HepG2 (cell line): ENCODE data around the gene NDUFS7. TPM values are rescaled to one million over a fixed set of nuclear protein-coding genes. Genes with fewer than 3 reads are reported as not detected.

Experiments used
- ARID2 ChIP-seq: sonication (generic); formaldehyde crosslinking; IDR thresholded peaks from 2 replicates; pipeline ENCODE4 v1.8.1; 2022; ENCODE audit warnings: mild to moderate bottlenecking, missing genetic modification reagents, borderline replicate concordance
- CHD4 ChIP-seq: fragments of 200-600 bp; sonication (generic); IDR thresholded peaks from 2 replicates; pipeline ENCODE4 v1.7.0; 2017; ENCODE audit warnings: mild to moderate bottlenecking, low read length, borderline replicate concordance
- KDM4B ChIP-seq: sonication (generic); formaldehyde crosslinking; IDR thresholded peaks from 2 replicates; pipeline ENCODE4 v1.4.0; 2020; ENCODE audit warnings: missing genetic modification reagents
- KMT2A ChIP-seq: sonication (generic); formaldehyde crosslinking; IDR thresholded peaks from 2 replicates; pipeline ENCODE4 v1.4.0; 2020; ENCODE audit warnings: missing genetic modification reagents
- MEF2D ChIP-seq: sonication (generic); formaldehyde crosslinking; IDR thresholded peaks from 2 replicates; pipeline ENCODE4 v1.5.1; 2020; ENCODE audit warnings: mild to moderate bottlenecking, missing genetic modification reagents
- MXD4 ChIP-seq: IDR thresholded peaks from 2 replicates; pipeline ENCODE4 v1.6.1; 2016; ENCODE audit warnings: mild to moderate bottlenecking, missing biosample characterization, missing genetic modification reagents
- MXI1 ChIP-seq: IDR thresholded peaks from 3 replicates; pipeline ENCODE4 v1.6.1; 2012; ENCODE audit warnings: low read depth, low read length, inconsistent platforms, borderline replicate concordance
- PHF8 ChIP-seq: sonication (generic); formaldehyde crosslinking; IDR thresholded peaks from 2 replicates; pipeline ENCODE4 v1.5.0; 2020; ENCODE audit warnings: missing genetic modification reagents
- RBFOX2 ChIP-seq: fragments of 200-400 bp; formaldehyde crosslinking; IDR thresholded peaks from 2 replicates; pipeline ENCODE4 v1.6.1; 2017; ENCODE audit warnings: low read depth, mild to moderate bottlenecking, low read length
- SMYD3 ChIP-seq: sonication (generic); formaldehyde crosslinking; IDR thresholded peaks from 2 replicates; pipeline ENCODE4 v1.8.1; 2023; ENCODE audit warnings: mild to moderate bottlenecking, missing genetic modification reagents
- SOX13 ChIP-seq, 3 experiments: fragments of 450-650 bp in 1 of 3; sonication (generic) in 1 of 3; formaldehyde crosslinking in 1 of 3; IDR thresholded peaks in 2 of 3; conservative IDR thresholded peaks in 1 of 3; 2 replicates each; pipeline versions ENCODE4 v1.5.0 to v1.6.1; 2016 to 2020; ENCODE audit warnings: antibody characterized with exemption in 1 of 3, mild to moderate bottlenecking in 1 of 3, missing compliant biosample characterization in 1 of 3, missing genetic modification reagents in 1 of 3, moderate library complexity in 1 of 3
- TAF1 ChIP-seq: sonication (generic); formaldehyde crosslinking; IDR thresholded peaks from 2 replicates; pipeline ENCODE4 v1.4.0; 2020; ENCODE audit warnings: missing genetic modification reagents
- TFAP4 ChIP-seq: sonication (generic); IDR thresholded peaks from 2 replicates; pipeline ENCODE4 v1.6.1; 2016; ENCODE audit warnings: low read depth, borderline replicate concordance
- THAP11 ChIP-seq: IDR thresholded peaks from 2 replicates; pipeline ENCODE4 v1.6.1; 2016; ENCODE audit warnings: missing biosample characterization, missing genetic modification reagents
- YY1 ChIP-seq: IDR thresholded peaks from 2 replicates; pipeline ENCODE4 v1.6.1; 2011; ENCODE audit warnings: low read length, low read depth, moderate library complexity, mild to moderate bottlenecking; ENCODE audit not compliant: insufficient read depth, insufficient replicate concordance
- ZBTB14 ChIP-seq: sonication (generic); formaldehyde crosslinking; IDR thresholded peaks from 2 replicates; pipeline ENCODE4 v1.4.0; 2020; ENCODE audit warnings: missing genetic modification reagents
- ZFY ChIP-seq: sonication (generic); formaldehyde crosslinking; IDR thresholded peaks from 2 replicates; pipeline ENCODE4 v1.4.0; 2020; ENCODE audit warnings: missing genetic modification reagents
- ZNF546 ChIP-seq: sonication (generic); formaldehyde crosslinking; conservative IDR thresholded peaks from 2 replicates; pipeline ENCODE4 v1.8.1; 2023; ENCODE audit warnings: mild to moderate bottlenecking, missing genetic modification reagents
- ZNF883 ChIP-seq: sonication (generic); formaldehyde crosslinking; IDR thresholded peaks from 2 replicates; pipeline ENCODE4 v1.5.1; 2020; ENCODE audit warnings: mild to moderate bottlenecking, missing genetic modification reagents; ENCODE audit errors: not compliant biosample characterization
- polyA plus RNA-seq, 8 experiments: library from polyadenylated mRNA; depleted of rRNA in 3 of 8; stranded (reverse) in 7 of 8; unstranded in 1 of 8; fragments of >200 nt; fragmentation: Illumina TruSeq in 4 of 8; extraction: Trizol in 4 of 8; gene quantifications; 2 replicates each; pipeline versions ENCODE4 v1.2.1 to v1.2.3, GENCODE V29; 2011 to 2016; ENCODE audit warnings: low read depth in 4 of 8, missing spikeins in 1 of 8, mixed read lengths in 1 of 8; ENCODE audit not compliant: insufficient read depth in 1 of 8
- total RNA-seq, 5 experiments: library from RNA; depleted of rRNA; stranded (reverse); fragments of >200 nt; fragmentation: Illumina TruSeq; extraction: Trizol; gene quantifications; 2 replicates each; pipeline ENCODE4 v1.2.3, GENCODE V29; 2016; ENCODE audit warnings: low read depth in 1 of 5
- TF ChIP-seq, protein P1 (sequence below): sonication (generic); formaldehyde crosslinking; IDR thresholded peaks from 2 replicates; pipeline ENCODE4 v1.4.0; 2020; ENCODE audit warnings: missing genetic modification reagents, borderline replicate concordance
- TF ChIP-seq, protein P2 (sequence below): sonication (generic); formaldehyde crosslinking; IDR thresholded peaks from 2 replicates; pipeline ENCODE4 v1.4.0; 2020; ENCODE audit warnings: missing genetic modification reagents, borderline replicate concordance

Gene NDUFS7
- total and polyA plus RNA-seq, 2 of the 13 experiments (the other 11 are each of a cell fraction or from before 2014, with no cell fraction given): 34.3 to 66.9 TPM

GRCh38 chr19:1408300-1409203 lies 24.8 kb downstream of the NDUFS7 start (continued):
- TF ChIP-seq ZFY (peak; percentile 50), TFAP4 (no peak), RBFOX2 (peak; percentile 71), MEF2D (CRISPR knock-in tag) (no peak), ARID2 (CRISPR knock-in tag) (0 out of 2 replicates have a peak, but pooled peaks have one; percentile 45), KDM4B (CRISPR knock-in tag) (0 out of 2 replicates have a peak, but pooled peaks have one; percentile 40), SMYD3 (no peak), ZNF883 (peak; percentile 30), PHF8 (CRISPR knock-in tag) (peak; percentile 46; the same call in 1 of the 2 replicates), CHD4 (no peak), YY1 (peak; percentile 55), TAF1 (CRISPR knock-in tag) (peak; percentile 34; the same call in 1 of the 2 replicates), ZBTB14 (CRISPR knock-in tag) (peak; percentile 53; the same call in 1 of the 2 replicates), KMT2A (CRISPR knock-in tag) (peak; percentile 68; the same call in 1 of the 2 replicates), SOX13 (IDR thresholded peaks at IDR 0.05) (no peak), SOX13 (CRISPR knock-in tag; conservative IDR thresholded peaks at IDR 0.05 in 1 of 2, IDR thresholded peaks at IDR 0.05 in 1 of 2) (0 out of 4 replicates have a peak, but pooled peaks of 1 of the 2 experiments have one; percentile 6), MXD4 (CRISPR knock-in tag) (0 out of 2 replicates have a peak, but pooled peaks have one; percentile 42), ZNF546 (CRISPR knock-in tag) (peak; percentile 45), THAP11 (CRISPR knock-in tag) (peak; percentile 48; the same call in 1 of the 2 replicates), MXI1 (peak; percentile 67; the same call in 1 of the 3 replicates)
- TF ChIP-seq, protein P1, sequence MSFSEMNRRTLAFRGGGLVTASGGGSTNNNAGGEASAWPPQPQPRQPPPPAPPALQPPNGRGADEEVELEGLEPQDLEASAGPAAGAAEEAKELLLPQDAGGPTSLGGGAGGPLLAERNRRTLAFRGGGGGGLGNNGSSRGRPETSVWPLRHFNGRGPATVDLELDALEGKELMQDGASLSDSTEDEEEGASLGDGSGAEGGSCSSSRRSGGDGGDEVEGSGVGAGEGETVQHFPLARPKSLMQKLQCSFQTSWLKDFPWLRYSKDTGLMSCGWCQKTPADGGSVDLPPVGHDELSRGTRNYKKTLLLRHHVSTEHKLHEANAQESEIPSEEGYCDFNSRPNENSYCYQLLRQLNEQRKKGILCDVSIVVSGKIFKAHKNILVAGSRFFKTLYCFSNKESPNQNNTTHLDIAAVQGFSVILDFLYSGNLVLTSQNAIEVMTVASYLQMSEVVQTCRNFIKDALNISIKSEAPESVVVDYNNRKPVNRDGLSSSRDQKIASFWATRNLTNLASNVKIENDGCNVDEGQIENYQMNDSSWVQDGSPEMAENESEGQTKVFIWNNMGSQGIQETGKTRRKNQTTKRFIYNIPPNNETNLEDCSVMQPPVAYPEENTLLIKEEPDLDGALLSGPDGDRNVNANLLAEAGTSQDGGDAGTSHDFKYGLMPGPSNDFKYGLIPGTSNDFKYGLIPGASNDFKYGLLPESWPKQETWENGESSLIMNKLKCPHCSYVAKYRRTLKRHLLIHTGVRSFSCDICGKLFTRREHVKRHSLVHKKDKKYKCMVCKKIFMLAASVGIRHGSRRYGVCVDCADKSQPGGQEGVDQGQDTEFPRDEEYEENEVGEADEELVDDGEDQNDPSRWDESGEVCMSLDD (CRISPR knock-in tag): peak; percentile 87; the same call in 1 of the 2 replicates
- TF ChIP-seq, protein P2, sequence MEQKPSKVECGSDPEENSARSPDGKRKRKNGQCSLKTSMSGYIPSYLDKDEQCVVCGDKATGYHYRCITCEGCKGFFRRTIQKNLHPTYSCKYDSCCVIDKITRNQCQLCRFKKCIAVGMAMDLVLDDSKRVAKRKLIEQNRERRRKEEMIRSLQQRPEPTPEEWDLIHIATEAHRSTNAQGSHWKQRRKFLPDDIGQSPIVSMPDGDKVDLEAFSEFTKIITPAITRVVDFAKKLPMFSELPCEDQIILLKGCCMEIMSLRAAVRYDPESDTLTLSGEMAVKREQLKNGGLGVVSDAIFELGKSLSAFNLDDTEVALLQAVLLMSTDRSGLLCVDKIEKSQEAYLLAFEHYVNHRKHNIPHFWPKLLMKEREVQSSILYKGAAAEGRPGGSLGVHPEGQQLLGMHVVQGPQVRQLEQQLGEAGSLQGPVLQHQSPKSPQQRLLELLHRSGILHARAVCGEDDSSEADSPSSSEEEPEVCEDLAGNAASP (CRISPR knock-in tag): peak; percentile 16; the same call in 1 of the 2 replicates
